Hematopoietic multipotent progenitor cell treated with erythropoietin and hydrocortisone succinate and interleukin-3 and kit ligand, for 15 days (in vitro differentiated cells): ENCODE measurements around the gene GDF15.

Experiments
- DNase-seq: peaks from one replicate; pipeline ENCODE4 v3.0.0-alpha.2; 2015; ENCODE audit warnings: low spot score

GDF15 gene

GRCh38 chr19:18431351-18432197 is 45.6 kb downstream of the GDF15 start:
- DNase-seq: no peak

- no peak for DNase-seq
Observed at GRCh38 chr19:18432275-18433014, 46.5 kb downstream of the GDF15 start.

- no peak for DNase-seq
Observed at GRCh38 chr19:18433015-18433691, 47.2 kb downstream of the GDF15 start.

GRCh38 chr19:18433735-18434398 is 47.9 kb downstream of the GDF15 start:
- DNase-seq: no peak

GRCh38 chr19:18434411-18435175 is 48.6 kb downstream of the GDF15 start:
- no peak for DNase-seq

GRCh38 chr19:18435178-18435841 is 49.4 kb downstream of the GDF15 start:
- DNase-seq: no peak

GRCh38 chr19:18435842-18436670 is 50.1 kb downstream of the GDF15 start:
- no peak for DNase-seq

- DNase-seq: peak; percentile 46
Observed at GRCh38 chr19:18436671-18437490, 50.9 kb downstream of the GDF15 start.

GRCh38 chr19:18437491-18438330 is 51.8 kb downstream of the GDF15 start, which contains the start of gene ISYNA1:
TSS of gene ISYNA1 (minus strand) at chr19:18438133. CDS start at chr19:18437979, 154 bp downstream.
- no peak for DNase-seq

- DNase-seq: no peak
Observed at GRCh38 chr19:18438331-18439024, 52.5 kb downstream of the GDF15 start.
